SU-DHL-6 (cell line): ENCODE measurements around the gene HOXC5.

ENCODE experiments used
- H2AFZ ChIP-seq: fragments of 200-600 bp; sonication (generic); 2 replicates; pipeline ENCODE4 v1.6.1; 2014; ENCODE audit warnings: low read depth, mild to moderate bottlenecking, moderate library complexity, mixed read lengths, antibody characterized with exemption, low read length; ENCODE audit not compliant: severe bottlenecking
- H3F3A ChIP-seq: fragments of 200-600 bp; shearing (Covaris generic); 2 replicates; pipeline ENCODE4 v1.6.0; 2016; ENCODE audit warnings: antibody characterized with exemption, mild to moderate bottlenecking; ENCODE audit not compliant: insufficient read depth
- H3K27ac ChIP-seq: fragments of 200-600 bp; sonication (generic); 2 replicates; pipeline ENCODE4 v1.5.1; 2016; ENCODE audit warnings: low read depth, mild to moderate bottlenecking, low read length, moderate library complexity, mixed read lengths
- H3K27me3 ChIP-seq: fragments of 200-600 bp; sonication (generic), shearing (Covaris generic); 2 replicates; pipeline ENCODE4 v1.6.0; 2014; ENCODE audit warnings: mild to moderate bottlenecking, low read length
- H3K36me3 ChIP-seq: fragments of 200-600 bp; sonication (generic); 2 replicates; pipeline ENCODE4 v1.6.1; 2014; ENCODE audit warnings: mild to moderate bottlenecking, low read length, mixed read lengths
- H3K4me2 ChIP-seq: fragments of 300-600, 200-600 bp; shearing (Covaris generic), sonication (generic); 2 replicates; pipeline ENCODE4 v1.6.0; 2014; ENCODE audit warnings: low read length, low read depth, mild to moderate bottlenecking; ENCODE audit not compliant: poor library complexity, severe bottlenecking
- H3K4me3 ChIP-seq: fragments of 200-600 bp; sonication (generic); 2 replicates; pipeline ENCODE4 v1.5.1; 2014; ENCODE audit warnings: antibody characterized with exemption, low read length, mild to moderate bottlenecking, mixed read lengths; ENCODE audit not compliant: insufficient read depth, poor library complexity, severe bottlenecking
- H3K79me2 ChIP-seq: fragments of 200-600 bp; sonication (generic); 2 replicates; pipeline ENCODE4 v1.6.1; 2014; ENCODE audit warnings: mild to moderate bottlenecking, low read length, moderate library complexity; ENCODE audit not compliant: insufficient read depth
- H3K9ac ChIP-seq: fragments of 200-600 bp; sonication (generic); 2 replicates; pipeline ENCODE4 v1.7.0; 2014; ENCODE audit warnings: mild to moderate bottlenecking, low read length
- H3K9me2 ChIP-seq: fragments of 200-600 bp; sonication (generic); replicated peaks from 2 replicates; pipeline ENCODE4 v1.6.1; 2014; ENCODE audit warnings: low read length; ENCODE audit not compliant: insufficient read depth
- H3K9me3 ChIP-seq: fragments of 200-600 bp; sonication (generic); 2 replicates; pipeline ENCODE4 v1.6.1; 2014; ENCODE audit warnings: low read length, mixed read lengths; ENCODE audit not compliant: insufficient read depth
- H4K20me1 ChIP-seq: fragments of 200-600 bp; sonication (generic); 2 replicates; pipeline ENCODE4 v1.6.1; 2014; ENCODE audit warnings: low read depth, mild to moderate bottlenecking, antibody characterized with exemption, low read length, moderate library complexity, mixed read lengths
- EZH2phosphoT487 ChIP-seq: fragments of 200-600 bp; sonication (generic), shearing (Covaris generic); conservative IDR thresholded peaks from 2 replicates; pipeline ENCODE4 v1.6.1; 2018; ENCODE audit warnings: mild to moderate bottlenecking, antibody characterized with exemption, low read length, moderate library complexity, mixed read lengths
- TF ChIP-seq, protein P1 (sequence below): fragments of 200-600 bp; sonication (generic); IDR thresholded peaks from one replicate; pipeline ENCODE4 v1.5.1; 2017; ENCODE audit warnings: antibody characterized with exemption, mild to moderate bottlenecking, low read length, moderate library complexity; ENCODE audit not compliant: insufficient read depth, poor library complexity, severe bottlenecking

HOXC5 gene

DNA sequence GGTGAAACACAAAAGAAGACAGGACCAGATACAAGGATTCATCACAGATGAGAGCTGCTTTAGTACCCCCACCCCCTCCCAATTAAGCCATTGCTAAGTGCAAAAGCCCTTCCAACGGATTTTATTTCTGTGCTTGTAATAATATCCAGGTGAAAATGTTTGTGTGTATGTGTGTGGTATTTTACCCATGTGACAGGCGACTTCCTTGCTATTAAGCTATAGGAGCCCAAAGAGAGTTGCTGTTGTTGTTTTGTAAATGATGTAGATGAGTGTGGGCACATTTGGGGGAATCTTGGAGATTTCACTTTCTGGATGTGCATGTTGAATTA lies 17.6 kb downstream of the HOXC5 start:
- Histone ChIP-seq H3K9me2 (no peaks in the 10 kb centered on the region), H4K20me1 (no peaks in the 10 kb centered on the region), H3K36me3 (no peaks in the 10 kb centered on the region), H3K9ac (no peak overlapping the region), H3K9me3 (no peaks in the 10 kb centered on the region), H3K4me2 (no peak overlapping the region), H3K27me3 (no peaks in the 10 kb centered on the region), H3F3A (no peaks in the 10 kb centered on the region), H3K4me3 (no peak overlapping the region), H3K27ac (no peak overlapping the region), H2AFZ (no peak overlapping the region), H3K79me2 (peaks cover 6% of the 10 kb centered on the region; the same call in 1 of the 2 replicates)
- TF ChIP-seq EZH2phosphoT487 = no peak
- TF ChIP-seq, protein P1, sequence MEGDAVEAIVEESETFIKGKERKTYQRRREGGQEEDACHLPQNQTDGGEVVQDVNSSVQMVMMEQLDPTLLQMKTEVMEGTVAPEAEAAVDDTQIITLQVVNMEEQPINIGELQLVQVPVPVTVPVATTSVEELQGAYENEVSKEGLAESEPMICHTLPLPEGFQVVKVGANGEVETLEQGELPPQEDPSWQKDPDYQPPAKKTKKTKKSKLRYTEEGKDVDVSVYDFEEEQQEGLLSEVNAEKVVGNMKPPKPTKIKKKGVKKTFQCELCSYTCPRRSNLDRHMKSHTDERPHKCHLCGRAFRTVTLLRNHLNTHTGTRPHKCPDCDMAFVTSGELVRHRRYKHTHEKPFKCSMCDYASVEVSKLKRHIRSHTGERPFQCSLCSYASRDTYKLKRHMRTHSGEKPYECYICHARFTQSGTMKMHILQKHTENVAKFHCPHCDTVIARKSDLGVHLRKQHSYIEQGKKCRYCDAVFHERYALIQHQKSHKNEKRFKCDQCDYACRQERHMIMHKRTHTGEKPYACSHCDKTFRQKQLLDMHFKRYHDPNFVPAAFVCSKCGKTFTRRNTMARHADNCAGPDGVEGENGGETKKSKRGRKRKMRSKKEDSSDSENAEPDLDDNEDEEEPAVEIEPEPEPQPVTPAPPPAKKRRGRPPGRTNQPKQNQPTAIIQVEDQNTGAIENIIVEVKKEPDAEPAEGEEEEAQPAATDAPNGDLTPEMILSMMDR = no peak

DNA sequence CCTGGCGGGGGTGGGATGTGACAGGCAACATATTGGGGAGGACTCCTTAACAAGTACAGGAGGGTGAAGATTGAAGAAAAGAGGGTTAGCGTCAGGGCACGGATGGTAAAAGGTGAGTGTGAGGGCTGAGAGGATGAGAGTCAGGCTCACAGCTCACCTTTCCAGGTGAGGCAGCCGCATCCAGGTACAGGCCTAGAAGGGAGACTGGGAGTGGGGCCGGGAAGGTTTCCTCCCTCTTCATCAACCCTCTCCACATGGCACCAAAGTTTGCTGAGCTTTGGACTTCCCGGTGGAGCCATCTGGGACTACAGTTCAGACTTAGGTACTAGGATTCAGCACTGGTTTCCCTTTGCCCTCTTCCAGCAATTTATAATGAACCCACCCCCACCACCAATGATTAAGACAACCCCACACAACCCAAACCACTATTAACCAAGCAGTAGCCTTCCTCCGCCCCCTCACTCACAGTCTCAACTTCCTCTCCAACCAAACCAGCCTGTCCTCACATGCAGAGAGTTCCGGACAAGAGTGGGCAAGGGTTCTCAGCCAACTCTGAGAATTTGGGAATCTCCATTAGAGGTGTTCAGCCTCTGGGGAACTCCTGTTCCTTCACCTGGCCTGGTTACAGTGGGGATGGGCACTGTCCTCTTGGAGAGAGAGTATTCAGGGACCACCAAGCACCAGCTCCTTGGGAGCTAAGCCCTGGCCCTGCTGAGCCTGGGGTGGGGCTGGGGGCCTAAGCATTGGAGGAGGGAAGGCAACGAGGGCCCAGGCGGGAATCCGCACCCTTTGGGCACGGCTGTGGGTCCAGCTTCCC lies 18.4 kb downstream of the HOXC5 start:
- no peak overlapping the region for H3K27ac ChIP-seq
- no peak overlapping the region for H3K4me2 ChIP-seq
- no peaks in the 10 kb centered on the region for H3K9me3 ChIP-seq
- TF ChIP-seq, protein P1 = no peak
- H3F3A ChIP-seq = no peaks in the 10 kb centered on the region
- no peak overlapping the region for H3K9ac ChIP-seq
- H3K27me3 ChIP-seq = no peaks in the 10 kb centered on the region
- H3K79me2 ChIP-seq = peaks cover 6% of the 10 kb centered on the region; the same call in 1 of the 2 replicates
- H3K36me3 ChIP-seq = no peaks in the 10 kb centered on the region
- H2AFZ ChIP-seq = no peak overlapping the region
- H3K9me2 ChIP-seq = no peaks in the 10 kb centered on the region
- no peaks in the 10 kb centered on the region for H4K20me1 ChIP-seq
- H3K4me3 ChIP-seq = no peak overlapping the region

DNA sequence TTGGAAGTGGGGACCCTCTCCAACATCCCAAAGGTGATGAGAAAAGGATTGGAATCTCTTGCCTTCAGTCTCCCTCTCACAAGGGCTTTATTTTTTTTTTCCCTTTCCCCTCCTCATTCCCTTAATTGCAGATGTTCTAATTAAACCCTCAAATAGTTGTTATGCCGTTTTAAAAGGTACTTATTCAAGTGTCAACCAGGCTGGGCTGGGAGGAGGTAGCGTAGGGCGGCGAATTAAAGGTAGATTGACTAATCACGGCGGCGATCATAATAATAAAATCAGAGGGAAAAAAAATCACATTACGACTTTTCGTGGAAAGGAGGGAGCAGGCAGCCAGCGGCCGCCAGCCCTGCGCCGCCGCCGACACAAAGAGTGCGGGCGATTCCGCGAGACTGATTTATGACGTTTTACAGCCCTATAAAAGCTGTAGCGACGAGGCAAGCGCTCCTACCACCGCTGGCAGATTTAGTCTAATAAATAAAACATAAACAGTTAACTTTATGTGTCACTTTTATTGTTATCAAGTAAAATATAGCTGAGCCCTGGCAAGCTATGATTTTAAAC lies 19.1 kb downstream of the HOXC5 start:
- Histone ChIP-seq H4K20me1 (no peaks in the 10 kb centered on the region), H3F3A (no peaks in the 10 kb centered on the region), H3K27me3 (no peaks in the 10 kb centered on the region), H3K27ac (no peak overlapping the region), H3K79me2 (peaks cover 6% of the 10 kb centered on the region; the same call in 1 of the 2 replicates), H2AFZ (no peak overlapping the region), H3K9me2 (no peaks in the 10 kb centered on the region), H3K9me3 (no peaks in the 10 kb centered on the region), H3K36me3 (no peaks in the 10 kb centered on the region), H3K4me2 (no peak overlapping the region), H3K9ac (no peak overlapping the region), H3K4me3 (no peak overlapping the region)
- no peak for TF ChIP-seq EZH2phosphoT487
- TF ChIP-seq, protein P1 = no peak
